CD1c-positive myeloid dendritic cell (primary cell): Measurements from ENCODE around the gene POLG.

ENCODE experiments used
- DNase-seq: peaks from one replicate; pipeline ENCODE4 v3.0.0-alpha.2; 2016; ENCODE audit errors: extremely low spot score

Gene POLG

DNA sequence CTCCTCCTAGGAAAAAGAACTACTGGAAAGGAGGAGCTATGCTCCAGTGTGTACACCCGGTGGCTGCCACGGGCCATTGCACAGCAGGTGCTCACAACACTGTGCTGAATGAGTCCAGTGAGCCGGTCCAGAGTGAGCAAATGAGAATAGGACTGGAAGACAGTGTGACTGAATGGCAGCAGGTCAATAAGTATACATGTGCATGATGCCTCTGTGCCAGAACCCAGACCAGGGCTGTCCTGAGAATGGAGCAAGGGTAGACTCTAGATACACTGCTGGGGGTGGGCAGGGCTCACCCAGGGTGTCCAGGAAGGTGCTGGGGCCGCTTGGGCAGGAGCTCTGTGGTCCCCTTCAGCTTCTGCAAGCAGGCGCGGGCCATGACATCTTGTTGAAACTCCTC is 8.3 kb downstream of the POLG start:
- DNase-seq = no peak

GRCh38 chr15:89325039-89325803 is 9.4 kb downstream of the POLG start:
- DNase-seq = no peak

- no peak for DNase-seq
Observed at GRCh38 chr15:89323825-89324224, 10.8 kb downstream of the POLG start.

- no peak for DNase-seq
Observed at GRCh38 chr15:89322822-89323221, 11.8 kb downstream of the POLG start.

- no peak for DNase-seq
Observed at GRCh38 chr15:89321521-89322410, 12.9 kb downstream of the POLG start.

DNA sequence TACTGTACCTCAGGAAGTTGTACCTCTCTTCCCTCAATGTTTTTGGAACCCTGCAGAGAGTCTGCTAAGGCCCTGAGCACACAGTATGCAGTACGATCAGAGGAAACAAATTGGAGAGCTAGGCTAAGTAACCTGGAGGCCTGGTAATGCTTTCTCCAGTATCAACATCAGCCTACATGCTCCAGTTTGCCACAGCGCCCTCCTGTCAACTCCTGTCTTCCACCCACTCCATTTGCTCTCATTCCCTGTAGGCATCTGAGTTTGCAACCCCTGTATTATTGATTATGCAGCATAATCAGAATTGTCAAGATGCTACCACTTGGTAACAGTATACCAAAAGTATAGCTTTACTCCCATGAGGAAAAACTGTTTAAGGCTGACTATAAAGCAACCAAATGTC is 14.4 kb downstream of the POLG start:
- DNase-seq = no peak

- no peak for DNase-seq
Observed at GRCh38 chr15:89319678-89320077, 14.9 kb downstream of the POLG start.

- DNase-seq = no peak
Observed at GRCh38 chr15:89317186-89317720, 17.4 kb downstream of the POLG start.

DNA sequence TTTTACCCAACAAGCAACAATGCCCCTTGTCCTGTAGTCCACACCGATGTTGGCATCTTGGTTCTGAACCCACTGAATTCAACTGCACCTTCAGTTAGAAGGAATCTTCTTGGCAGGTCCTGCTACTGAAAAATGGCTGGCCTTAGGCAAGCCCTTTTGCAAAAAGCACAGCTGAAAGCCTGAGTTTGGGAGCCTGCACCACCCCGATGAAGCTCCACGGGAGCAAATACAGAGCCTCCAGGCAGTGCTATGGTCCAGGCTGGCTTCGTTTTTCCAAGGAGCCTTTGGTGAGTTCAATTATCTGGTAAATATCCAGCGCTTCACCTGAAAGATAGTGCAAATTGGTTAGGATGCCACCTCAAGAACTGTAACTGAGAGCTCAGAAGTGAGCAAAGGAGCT is 18.1 kb downstream of the POLG start:
- no peak for DNase-seq

GRCh38 chr15:89315375-89315929 is 19.2 kb downstream of the POLG start:
- DNase-seq = no peak

DNA sequence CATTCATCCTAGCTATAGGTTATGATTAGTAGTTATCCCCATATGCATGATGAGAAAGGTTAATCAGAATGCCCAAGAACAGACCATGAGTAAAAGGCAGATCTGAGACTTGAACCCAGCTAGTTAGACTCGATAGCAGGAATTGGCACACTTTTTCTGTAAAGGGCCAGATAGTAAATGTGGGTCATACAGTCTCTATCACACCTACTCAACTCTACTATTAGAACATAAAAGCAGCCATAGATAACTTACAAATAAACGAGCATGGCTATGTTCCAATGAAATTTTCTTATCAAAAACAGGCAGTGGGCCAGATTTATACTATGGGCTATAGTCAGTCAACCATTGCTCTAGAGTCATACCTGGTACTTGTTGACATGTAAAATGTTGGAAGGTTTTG is 24.6 kb downstream of the POLG start:
- no peak for DNase-seq

DNA sequence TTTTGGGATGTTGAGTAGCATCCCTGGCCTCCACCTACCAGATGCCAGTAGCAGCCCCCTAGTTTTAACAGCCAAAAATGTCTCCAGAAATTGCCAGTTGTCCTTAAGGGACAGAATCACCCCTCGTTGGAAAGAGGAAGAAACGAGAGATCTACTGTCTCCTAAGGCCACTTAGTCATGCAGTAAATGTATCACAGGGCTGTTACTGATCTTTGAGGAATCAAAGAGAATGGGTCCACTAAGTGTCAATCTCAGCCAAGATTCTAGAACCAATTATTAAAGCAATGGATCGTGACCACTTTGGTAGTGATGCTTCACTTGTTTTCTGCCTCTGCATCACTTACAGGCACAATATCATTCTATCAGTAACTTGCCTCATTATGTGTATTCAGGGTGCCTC is 26.4 kb downstream of the POLG start:
- DNase-seq = no peak

- no peak for DNase-seq
Observed at GRCh38 chr15:89307791-89308190, 26.8 kb downstream of the POLG start.

DNA sequence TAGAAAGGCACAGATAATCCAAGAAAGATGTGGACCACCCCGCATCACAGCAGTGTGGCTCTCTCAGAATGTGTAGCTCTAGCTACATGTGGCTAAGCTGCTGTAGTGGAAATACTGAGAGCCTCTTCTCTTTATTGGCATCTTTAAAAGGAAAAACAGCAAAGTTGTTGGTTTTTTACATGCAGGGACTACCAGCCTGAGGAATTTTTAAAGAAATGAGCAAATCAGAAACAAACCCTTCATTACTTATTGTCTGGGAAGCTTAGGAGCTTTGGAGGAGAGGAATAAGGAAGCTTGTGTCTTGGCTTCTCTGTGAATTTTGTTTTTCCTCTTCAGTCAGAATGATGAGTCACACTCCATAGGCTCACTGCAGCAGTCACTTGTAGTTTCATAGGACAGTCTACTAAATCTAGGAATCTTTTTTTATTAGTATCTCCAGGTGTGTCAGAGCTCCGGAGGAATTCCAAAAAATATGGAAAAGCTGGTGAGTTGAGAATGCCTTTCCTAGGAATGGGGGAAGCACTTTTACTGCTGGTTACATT is 27.5 kb downstream of the POLG start:
- no peak for DNase-seq

DNA sequence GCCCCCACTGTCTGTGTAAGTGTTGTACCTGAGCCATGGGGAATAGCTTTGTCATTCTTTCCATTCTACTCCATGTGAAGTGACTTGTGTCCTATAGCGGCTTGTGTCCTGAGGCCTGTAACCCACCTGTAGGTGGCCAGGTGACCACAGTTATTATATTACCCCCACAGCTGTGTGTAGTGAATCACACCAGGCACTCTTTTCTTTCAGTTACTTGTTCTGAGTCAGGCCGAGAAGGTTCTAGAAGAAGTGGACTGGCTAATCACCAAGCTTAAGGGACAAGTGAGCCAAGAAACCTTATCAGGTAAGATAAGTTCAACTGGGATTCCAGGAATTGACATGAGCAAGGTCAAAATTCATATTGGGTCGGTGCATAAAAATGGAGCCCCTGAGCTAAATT is 29.2 kb downstream of the POLG start:
- DNase-seq = no peak

GRCh38 chr15:89303986-89304385 is 30.6 kb downstream of the POLG start:
- no peak for DNase-seq

DNA sequence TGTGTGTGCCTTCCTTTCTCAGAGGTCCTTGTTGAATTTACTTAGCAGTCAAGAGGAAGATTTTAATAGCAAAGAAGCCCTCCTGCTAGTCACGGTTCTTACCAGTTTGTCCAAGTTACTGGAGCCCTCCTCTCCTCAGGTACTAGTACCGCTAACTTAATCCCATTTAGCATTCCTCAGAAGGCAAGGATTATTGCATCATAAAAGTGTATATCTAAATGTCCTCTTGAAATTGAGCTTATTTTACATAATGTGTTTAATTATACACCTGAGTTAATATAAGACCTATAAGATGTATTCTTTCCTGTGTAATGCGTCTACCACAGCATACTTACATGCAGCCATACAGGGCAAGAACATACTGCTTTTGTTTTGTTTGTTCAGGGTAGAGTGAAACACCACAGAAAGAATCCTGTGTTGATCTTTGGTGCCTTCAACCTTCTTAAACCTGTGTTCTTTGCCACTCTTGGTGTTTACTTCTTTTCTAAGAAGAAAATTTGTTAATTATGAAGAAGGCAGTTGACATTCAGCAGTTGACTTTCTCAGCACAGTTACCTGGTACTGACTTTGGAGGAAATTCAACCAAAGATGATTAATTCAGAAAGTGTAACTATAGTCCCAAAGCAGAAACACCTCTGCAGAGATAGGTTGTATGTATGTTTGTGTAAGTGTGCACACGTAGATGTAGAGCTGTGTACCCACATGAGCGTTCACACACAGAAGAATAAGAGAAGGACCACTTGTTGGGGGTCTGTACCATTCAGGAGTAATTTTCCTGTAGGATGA is 33.1 kb downstream of the POLG start:
- no peak for DNase-seq

- DNase-seq = no peak
Observed at GRCh38 chr15:89299896-89300295, 34.7 kb downstream of the POLG start.

- DNase-seq = no peak
Observed at GRCh38 chr15:89293012-89293411, 41.6 kb downstream of the POLG start.

GRCh38 chr15:89291934-89292438 is 42.6 kb downstream of the POLG start:
- no peak for DNase-seq

DNA sequence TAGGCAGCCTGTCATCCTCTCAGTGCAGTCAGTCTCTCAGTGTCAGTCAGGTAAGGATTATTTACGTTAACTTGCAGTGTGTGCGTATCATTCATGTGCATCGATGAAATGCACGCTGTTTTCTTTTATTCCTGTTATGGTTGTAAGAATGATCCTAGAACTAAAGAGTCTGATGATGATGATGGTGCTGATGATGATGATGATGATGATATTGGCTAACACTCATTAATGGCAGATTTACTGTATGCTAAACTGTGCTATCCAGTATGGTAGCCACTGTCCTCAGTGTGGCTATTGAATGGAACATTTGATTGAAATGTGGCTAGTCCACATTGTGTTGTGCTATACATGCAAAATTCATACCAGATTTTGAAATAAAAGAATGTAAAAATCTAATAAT is 51.4 kb downstream of the POLG start:
- DNase-seq = no peak
